GM18907 (cell line): ENCODE results near the gene AMOT.

Experiments used
- ATAC-seq: cut with Tn5 transposase; IDR thresholded peaks from one replicate; pipeline ENCODE4 v1.9.1; 2021; ENCODE audit warnings: mild to moderate bottlenecking, moderate library complexity; ENCODE audit not compliant: unreplicated experiment

The AMOT gene

GRCh38 chrX:112753116-112753515, 87.5 kb downstream of the AMOT start:
- no peak for ATAC-seq

- ATAC-seq: no peak
Observed at GRCh38 chrX:112751076-112751475, 89.6 kb downstream of the AMOT start.

- no peak for ATAC-seq
Observed at GRCh38 chrX:112746812-112747595, 93.6 kb downstream of the AMOT start.

- ATAC-seq: peak; percentile 70
Observed at GRCh38 chrX:112738347-112739033, 102.1 kb downstream of the AMOT start.

- no peak for ATAC-seq
Observed at GRCh38 chrX:112736310-112736709, 104.3 kb downstream of the AMOT start.

GRCh38 chrX:112735147-112735546, 105.5 kb downstream of the AMOT start:
- ATAC-seq: no peak

- no peak for ATAC-seq
Observed at GRCh38 chrX:112734290-112734689, 106.3 kb downstream of the AMOT start.

- no peak for ATAC-seq
Observed at GRCh38 chrX:112731793-112732192, 108.8 kb downstream of the AMOT start.
